Loucy (cell line): Measurements from ENCODE around the gene GLB1L.

Experiments used
- H2AFZ ChIP-seq: fragments of 200-600 bp; sonication (generic); 2 replicates; pipeline ENCODE4 v1.6.0; 2016; ENCODE audit warnings: antibody characterized with exemption, mild to moderate bottlenecking, low read length, moderate library complexity
- H3F3A ChIP-seq: fragments of 200-600 bp; 2 replicates; pipeline ENCODE4 v1.6.0; 2016; ENCODE audit warnings: antibody characterized with exemption, low read depth, mild to moderate bottlenecking
- H3K27me3 ChIP-seq: fragments of 200-600 bp; sonication (generic); 2 replicates; pipeline ENCODE4 v1.6.1; 2014; ENCODE audit warnings: low read length, mild to moderate bottlenecking; ENCODE audit not compliant: insufficient read depth, poor library complexity, severe bottlenecking
- H3K36me3 ChIP-seq: fragments of 200-600 bp; sonication (generic); 2 replicates; pipeline ENCODE4 v1.6.1; 2016; ENCODE audit warnings: low read length; ENCODE audit not compliant: insufficient read depth
- H3K4me1 ChIP-seq: fragments of 200-600 bp; sonication (generic); 2 replicates; pipeline ENCODE4 v1.5.1; 2014; ENCODE audit warnings: low read length, mild to moderate bottlenecking; ENCODE audit not compliant: insufficient read depth, poor library complexity, severe bottlenecking
- H3K4me2 ChIP-seq: fragments of 200-600 bp; sonication (generic); 2 replicates; pipeline ENCODE4 v1.6.0; 2014; ENCODE audit warnings: antibody characterized with exemption, low read length, low read depth, mild to moderate bottlenecking; ENCODE audit not compliant: poor library complexity, severe bottlenecking
- H3K4me3 ChIP-seq: fragments of 200-600 bp; sonication (generic); 2 replicates; pipeline ENCODE4 v1.5.1; 2014; ENCODE audit warnings: low read length, mild to moderate bottlenecking, mixed read lengths; ENCODE audit not compliant: poor library complexity, severe bottlenecking
- H3K79me2 ChIP-seq: fragments of 200-600 bp; sonication (generic); 2 replicates; pipeline ENCODE4 v1.6.1; 2014; ENCODE audit warnings: low read length; ENCODE audit not compliant: insufficient read depth
- H3K9ac ChIP-seq: fragments of 200-600 bp; sonication (generic); 2 replicates; pipeline ENCODE4 v1.6.0; 2014; ENCODE audit warnings: mild to moderate bottlenecking, low read depth, low read length, moderate library complexity; ENCODE audit not compliant: poor library complexity, severe bottlenecking
- H3K9me2 ChIP-seq: fragments of 200-600 bp; sonication (generic); replicated peaks from 2 replicates; pipeline ENCODE4 v1.6.1; 2016; ENCODE audit warnings: low read depth, low read length, mixed read lengths
- H3K9me3 ChIP-seq: fragments of 200-600 bp; sonication (generic); 2 replicates; pipeline ENCODE4 v1.6.1; 2014; ENCODE audit warnings: mild to moderate bottlenecking, antibody characterized with exemption, low read length, low read depth; ENCODE audit not compliant: insufficient read depth
- H4K20me1 ChIP-seq: fragments of 200-600 bp; sonication (generic); 2 replicates; pipeline ENCODE4 v1.6.0; 2014; ENCODE audit warnings: antibody characterized with exemption, low read length, mild to moderate bottlenecking; ENCODE audit not compliant: insufficient read depth, poor library complexity, severe bottlenecking
- CTCF ChIP-seq: fragments of 200-600 bp; sonication (generic); conservative IDR thresholded peaks from 2 replicates; pipeline ENCODE4 v1.5.1; 2014; ENCODE audit warnings: mild to moderate bottlenecking, antibody characterized with exemption, low read length
- EZH2phosphoT487 ChIP-seq: fragments of 200-600 bp; IDR thresholded peaks from 2 replicates; pipeline ENCODE4 v1.6.1; 2018; ENCODE audit warnings: antibody characterized with exemption, mild to moderate bottlenecking, moderate library complexity, borderline replicate concordance

GLB1L gene

GRCh38 chr2:219243291-219243761 lies 1.9 kb downstream of the GLB1L start:
- H3K9me3 ChIP-seq, result no peaks in the 10 kb centered on the region
- peaks cover 20% of the 10 kb centered on the region for H4K20me1 ChIP-seq
- H3K79me2 ChIP-seq, result peaks cover 15% of the 10 kb centered on the region
- no peak overlapping the region for H3K4me2 ChIP-seq
- TF ChIP-seq CTCF, result no peak
- H3K4me1 ChIP-seq, result peaks cover 34% of the 10 kb centered on the region
- no peak overlapping the region for H3K9ac ChIP-seq
- no peaks in the 10 kb centered on the region for H3F3A ChIP-seq
- H3K27me3 ChIP-seq, result no peaks in the 10 kb centered on the region
- no peak overlapping the region for H3K4me3 ChIP-seq
- no peaks in the 10 kb centered on the region for H3K9me2 ChIP-seq
- H2AFZ ChIP-seq, result no peak overlapping the region
- H3K36me3 ChIP-seq, result no peaks in the 10 kb centered on the region

GRCh38 chr2:219234331-219234730 lies 10.9 kb downstream of the GLB1L start:
- Histone ChIP-seq H3K9ac (no peak overlapping the region), H3F3A (no peaks in the 10 kb centered on the region), H4K20me1 (peaks cover 6% of the 10 kb centered on the region), H3K4me3 (no peak overlapping the region), H3K9me3 (no peaks in the 10 kb centered on the region), H3K79me2 (peaks cover 45% of the 10 kb centered on the region), H3K4me1 (peaks cover 10% of the 10 kb centered on the region), H3K36me3 (peaks cover 58% of the 10 kb centered on the region; the same call in 1 of the 2 replicates), H2AFZ (no peak overlapping the region), H3K4me2 (no peak overlapping the region), H3K27me3 (no peaks in the 10 kb centered on the region), H3K9me2 (no peaks in the 10 kb centered on the region)
- TF ChIP-seq CTCF (no peak), EZH2phosphoT487 (no peak)

- Histone ChIP-seq H3K36me3 (peaks cover 44% of the 10 kb centered on the region; the same call in 1 of the 2 replicates), H4K20me1 (peaks cover 18% of the 10 kb centered on the region)
These were observed 15.1 kb downstream of the GLB1L start for GRCh38 chr2:219230059-219230540.

More at GRCh38 chr2:219230059-219230540, 15.1 kb downstream of the GLB1L start:
- Histone ChIP-seq H3K27me3 (no peaks in the 10 kb centered on the region), H3K4me3 (peak overlapping the region; percentile 89), H3K4me1 (peaks cover 20% of the 10 kb centered on the region), H3K9me2 (no peaks in the 10 kb centered on the region), H2AFZ (peak overlapping the region; percentile 56; the same call in 1 of the 2 replicates), H3F3A (no peaks in the 10 kb centered on the region), H3K79me2 (peaks cover 68% of the 10 kb centered on the region), H3K9ac (peak overlapping the region; percentile 92), H3K9me3 (no peaks in the 10 kb centered on the region), H3K4me2 (peak overlapping the region; percentile 92)
- no peak for TF ChIP-seq CTCF
- no peak for TF ChIP-seq EZH2phosphoT487
